K562 (cell line): ENCODE data around the gene RHOB. TPM values are rescaled to one million over a fixed set of nuclear protein-coding genes. Genes with fewer than 3 reads are reported as not detected.

ENCODE experiments used
- ATAC-seq: fragments of 200-7000 bp; cut with Tn5 transposase; 3 replicates; pipeline ENCODE4 v1.9.1; 2020; ENCODE audit warnings: moderate library complexity
- BruUV-seq: library from RNA; stranded (reverse); fragments of 400-500 nt; replicated peaks from 2 replicates; lab custom pipeline; 2021; lab: Mats Ljungman, UMichigan
- CTCF ChIA-PET: fragments of 300-600 bp; formaldehyde crosslinking; extraction: SDS; loops from one replicate; lab custom pipeline; 2021; ENCODE audit warnings: low intra/inter-chr PET ratio; lab: Yijun Ruan, JAX
- POLR2A ChIA-PET: fragments of 300-600, 350-650 bp; sonication (Branson Sonifier 250); formaldehyde crosslinking; extraction: SDS; loops from one replicate; lab custom pipeline; 2021; ENCODE audit warnings: antibody characterized with exemption, inconsistent platforms; lab: Yijun Ruan, JAX
- DNase-seq, 4 experiments: peaks; one replicate each; pipeline versions ENCODE4 v3.0.0 to v3.0.0-alpha.2; 2011 to 2018; ENCODE audit warnings: low spot score in 3 of 4, mixed read lengths in 3 of 4; ENCODE audit errors: extremely low read depth in 1 of 4
- FAIRE-seq: peaks from 2 replicates; lab custom pipeline; 2011; peaks lifted over from hg19 to GRCh38; lab: Jason Lieb, UNC
- H2AFZ ChIP-seq: 2 replicates; pipeline ENCODE4 v1.6.0; 2011; ENCODE audit warnings: low read depth, low read length, control low read depth, inconsistent platforms
- H3K27ac ChIP-seq: fragments of 200-600 bp; 3 replicates; pipeline ENCODE4 v1.8.0; 2011; ENCODE audit warnings: low read depth, mild to moderate bottlenecking, control low read depth, inconsistent platforms, low read length, moderate library complexity, mixed read lengths; ENCODE audit errors: extremely low read depth
- H3K27me3 ChIP-seq, 2 experiments: fragments of 300-600 bp in 1 of 2; 2 replicates in 1 of 2; 3 replicates in 1 of 2; pipeline versions ENCODE4 v1.6.0 to v1.8.0; 2011; ENCODE audit warnings: inconsistent platforms in 2 of 2, low read length in 2 of 2, mild to moderate bottlenecking in 1 of 2, mixed read lengths in 1 of 2, moderate library complexity in 1 of 2; ENCODE audit not compliant: control insufficient read depth in 2 of 2, insufficient read depth in 2 of 2
- H3K36me3 ChIP-seq: fragments of 300-600 bp; 3 replicates; pipeline ENCODE4 v1.8.0; 2011; ENCODE audit warnings: mild to moderate bottlenecking, low read length, inconsistent platforms; ENCODE audit not compliant: control insufficient read depth, insufficient read depth
- H3K4me1 ChIP-seq, 2 experiments: fragments of 200-600 bp in 1 of 2; replicated peaks in 1 of 2; 2 replicates in 1 of 2; 3 replicates in 1 of 2; pipeline versions ENCODE4 v1.5.1 to v1.8.0; 2011; ENCODE audit warnings: inconsistent platforms in 2 of 2, low read length in 2 of 2, mild to moderate bottlenecking in 1 of 2, mixed read lengths in 1 of 2, moderate library complexity in 1 of 2; ENCODE audit not compliant: control insufficient read depth in 2 of 2, insufficient read depth in 2 of 2
- H3K4me2 ChIP-seq: 2 replicates; pipeline ENCODE4 v1.6.1; 2011; ENCODE audit warnings: low read length, control low read depth, inconsistent platforms, mixed read lengths; ENCODE audit not compliant: insufficient read depth
- H3K4me3 ChIP-seq: fragments of 200-600 bp; sonication (generic), shearing (Covaris generic); 2 replicates; pipeline ENCODE4 v1.5.1; 2016; ENCODE audit warnings: control low read depth, inconsistent platforms
- H3K79me2 ChIP-seq: fragments of 200-600 bp; 3 replicates; pipeline ENCODE4 v1.8.0; 2011; ENCODE audit warnings: low read length, inconsistent platforms; ENCODE audit not compliant: control insufficient read depth, insufficient read depth
- H3K9ac ChIP-seq, 2 experiments: 2 replicates each; pipeline versions ENCODE4 v1.6.0 to v1.6.1; 2011; ENCODE audit warnings: low read depth in 2 of 2, low read length in 2 of 2, control low read depth in 1 of 2, inconsistent platforms in 1 of 2, mild to moderate bottlenecking in 1 of 2, mixed read lengths in 1 of 2; ENCODE audit not compliant: insufficient read depth in 1 of 2
- H3K9me1 ChIP-seq: one replicate; pipeline ENCODE4 v1.6.0; 2011; ENCODE audit warnings: inconsistent platforms, mild to moderate bottlenecking, low read length, moderate library complexity; ENCODE audit not compliant: control insufficient read depth, insufficient read depth
- H3K9me3 ChIP-seq: replicated peaks from 2 replicates; pipeline ENCODE4 v1.5.1; 2011; ENCODE audit warnings: low read depth, low read length, inconsistent platforms; ENCODE audit not compliant: control insufficient read depth, insufficient read depth
- H4K20me1 ChIP-seq: replicated peaks from 2 replicates; pipeline ENCODE4 v1.6.1; 2011; ENCODE audit warnings: low read length, inconsistent platforms, mixed read lengths; ENCODE audit not compliant: control insufficient read depth, insufficient read depth
- BCL6 ChIP-seq: fragments of 250-450 bp; sonication (Bioruptor Pico); IDR thresholded peaks from 2 replicates; pipeline ENCODE4 v1.4.0; 2020
- CBX1 ChIP-seq: sonication (generic); IDR thresholded peaks from 2 replicates; pipeline ENCODE4 v1.6.1; 2016; ENCODE audit warnings: antibody characterized with exemption, low read depth, mild to moderate bottlenecking
- ERF ChIP-seq: fragments of 450-650 bp; formaldehyde crosslinking; IDR thresholded peaks from 2 replicates; pipeline ENCODE4 v1.4.0; 2020; ENCODE audit warnings: mild to moderate bottlenecking, mixed read lengths
- MTA2 ChIP-seq: fragments of 450-650 bp; IDR thresholded peaks from 2 replicates; pipeline ENCODE4 v1.6.1; 2016; ENCODE audit warnings: low read depth
- SRSF9 ChIP-seq: fragments of 200-400 bp; formaldehyde crosslinking; IDR thresholded peaks from 2 replicates; pipeline ENCODE4 v1.6.1; 2017; ENCODE audit warnings: low read depth, low read length, borderline replicate concordance
- TAL1 ChIP-seq: fragments of 450-650 bp; IDR thresholded peaks from 2 replicates; pipeline ENCODE4 v1.6.1; 2016; ENCODE audit warnings: mild to moderate bottlenecking
- TFAM ChIP-seq: fragments of 250-450 bp; sonication (Bioruptor Pico); conservative IDR thresholded peaks from 2 replicates; pipeline ENCODE4 v1.5.0; 2021; ENCODE audit warnings: mild to moderate bottlenecking, moderate library complexity
- TGIF2 ChIP-seq: sonication (generic); formaldehyde crosslinking; IDR thresholded peaks from 2 replicates; pipeline ENCODE4 v1.8.1; 2022; ENCODE audit warnings: mild to moderate bottlenecking, missing genetic modification reagents, moderate library complexity
- WGBS: fragments of 100-300 bp; shearing (Covaris generic); methylation state at CpG from one replicate; pipeline ENCODE4 v1.1.6; 2016; ENCODE audit warnings: low coverage, mixed read lengths; ENCODE audit not compliant: insufficient coverage; ENCODE audit errors: missing lambda C conversion rate; 5-methylcytosine and 5-hydroxymethylcytosine counted together
- in situ Hi-C: fragments of 300-500 bp; cut with MboI; formaldehyde crosslinking; loops from 4 replicates; pipeline ENCODE4 v1.15.0; 2018; ENCODE audit warnings: inconsistent platforms, mixed read lengths
- intact Hi-C: fragments of 100-400 bp; cut with micrococcal nuclease; formaldehyde crosslinking; loops from 2 replicates; pipeline ENCODE4 v1.14.2; 2022
- polyA plus RNA-seq, 8 experiments: library from polyadenylated mRNA; depleted of rRNA in 4 of 8; stranded (reverse) in 5 of 8; unstranded in 3 of 8; fragments of >200 nt; fragmentation: Nextera tagmentation in 2 of 8; fragmentation: Illumina TruSeq in 1 of 8; extraction: Ambion mirVana in 2 of 8; extraction: Trizol in 1 of 8; gene quantifications; 2 replicates each; pipeline versions ENCODE4 v1.2.1 to v1.2.3, GENCODE V29; 2011 to 2014; ENCODE audit warnings: inconsistent platforms in 1 of 8, missing spikeins in 1 of 8
- total RNA-seq, 7 experiments: library from RNA; depleted of rRNA in 6 of 7; stranded (reverse); fragments of >200 nt in 6 of 7; fragmentation: Illumina TruSeq in 2 of 7; extraction: Trizol in 2 of 7; gene quantifications; 2 replicates each; pipeline versions ENCODE4 v1.2.1 to v1.2.3, GENCODE V29; 2011 to 2021; ENCODE audit warnings: low replicate concordance in 1 of 7
- TF ChIP-seq, protein P1 (sequence below), 3 experiments: fragments of 200-800 bp in 1 of 3; fragments of 250-450 bp in 1 of 3; fragments of 450-650 bp in 1 of 3; sonication (Bioruptor Pico) in 1 of 3; sonication (Bioruptor generic) in 1 of 3; formaldehyde crosslinking in 1 of 3; IDR thresholded peaks; 2 replicates each; pipeline versions ENCODE4 v1.6.1 to v1.8.0; 2016 to 2022; ENCODE audit warnings: mild to moderate bottlenecking in 2 of 3, missing genetic modification characterization in 2 of 3, missing compliant biosample characterization in 1 of 3, moderate library complexity in 1 of 3

RHOB gene
- total and polyA plus RNA-seq, 9 of the 15 experiments (the other 6 are each of a cell fraction or from before 2014, with no cell fraction given): 0.07 to 4.8 (median 1.1) TPM

DNA sequence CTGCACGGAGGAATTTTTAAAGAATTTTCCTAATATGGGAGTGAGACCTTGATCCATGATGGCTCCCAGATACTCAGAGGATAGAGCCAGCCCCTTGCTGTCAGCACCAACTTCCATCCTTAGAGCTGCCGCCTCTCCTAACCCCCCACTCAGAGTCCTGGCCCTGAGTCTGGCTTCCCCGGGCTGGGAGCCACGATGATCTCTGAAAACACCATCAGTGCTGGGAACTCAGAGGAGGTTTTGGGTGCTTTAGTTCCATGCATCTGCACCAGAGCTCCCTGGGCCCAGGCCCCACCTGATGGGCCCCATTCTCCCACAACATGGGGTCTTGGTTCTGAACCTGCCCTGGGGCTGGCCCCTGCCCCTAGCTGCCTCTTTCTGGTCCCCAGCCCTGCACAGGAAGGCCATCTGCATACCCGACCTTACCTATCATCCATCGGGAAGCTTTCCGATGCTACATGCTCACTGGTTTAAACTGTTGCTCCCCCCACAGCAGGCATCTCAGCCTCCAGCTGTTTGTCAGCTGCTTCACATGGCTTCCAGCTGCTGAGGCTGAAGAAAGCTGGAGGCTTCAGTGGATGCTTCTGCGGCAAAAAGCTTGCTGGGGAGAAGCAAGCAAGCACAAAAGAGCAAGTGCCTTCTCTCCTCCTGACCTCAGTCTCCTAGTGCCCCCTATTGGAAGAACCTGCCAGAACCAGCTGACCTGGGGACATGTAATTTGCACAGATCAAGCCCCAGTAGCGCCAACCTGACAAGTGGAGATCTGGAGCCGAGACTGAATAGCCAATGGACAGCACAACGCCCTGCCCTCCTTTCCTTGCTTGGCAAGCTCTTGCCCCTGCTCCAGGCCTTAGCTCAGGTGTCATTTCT is 24.2 kb upstream of the RHOB start (continued):
- TF ChIP-seq CBX1: no peak
- TF ChIP-seq TFAM: no peak

GRCh38 chr2:20423359-20423758 is 23.5 kb upstream of the RHOB start:
- POLR2A ChIA-PET: interaction anchor here (0.6 to 0.9 kb wide), 2 partner anchors 13 to 154 kb away, joined by 3 to 4 read pairs; no protein-coding TSS in a partner anchor
- no peaks in the 10 kb centered on the region for H3K9me1 ChIP-seq
- CTCF ChIA-PET: no interaction called here
- TF ChIP-seq MTA2 (no peak), ERF (CRISPR knock-in tag) (no peak), BCL6 (CRISPR knock-in tag) (no peak), SRSF9 (no peak), TGIF2 (CRISPR knock-in tag) (no peak), TAL1 (no peak)
- TF ChIP-seq, protein P1, sequence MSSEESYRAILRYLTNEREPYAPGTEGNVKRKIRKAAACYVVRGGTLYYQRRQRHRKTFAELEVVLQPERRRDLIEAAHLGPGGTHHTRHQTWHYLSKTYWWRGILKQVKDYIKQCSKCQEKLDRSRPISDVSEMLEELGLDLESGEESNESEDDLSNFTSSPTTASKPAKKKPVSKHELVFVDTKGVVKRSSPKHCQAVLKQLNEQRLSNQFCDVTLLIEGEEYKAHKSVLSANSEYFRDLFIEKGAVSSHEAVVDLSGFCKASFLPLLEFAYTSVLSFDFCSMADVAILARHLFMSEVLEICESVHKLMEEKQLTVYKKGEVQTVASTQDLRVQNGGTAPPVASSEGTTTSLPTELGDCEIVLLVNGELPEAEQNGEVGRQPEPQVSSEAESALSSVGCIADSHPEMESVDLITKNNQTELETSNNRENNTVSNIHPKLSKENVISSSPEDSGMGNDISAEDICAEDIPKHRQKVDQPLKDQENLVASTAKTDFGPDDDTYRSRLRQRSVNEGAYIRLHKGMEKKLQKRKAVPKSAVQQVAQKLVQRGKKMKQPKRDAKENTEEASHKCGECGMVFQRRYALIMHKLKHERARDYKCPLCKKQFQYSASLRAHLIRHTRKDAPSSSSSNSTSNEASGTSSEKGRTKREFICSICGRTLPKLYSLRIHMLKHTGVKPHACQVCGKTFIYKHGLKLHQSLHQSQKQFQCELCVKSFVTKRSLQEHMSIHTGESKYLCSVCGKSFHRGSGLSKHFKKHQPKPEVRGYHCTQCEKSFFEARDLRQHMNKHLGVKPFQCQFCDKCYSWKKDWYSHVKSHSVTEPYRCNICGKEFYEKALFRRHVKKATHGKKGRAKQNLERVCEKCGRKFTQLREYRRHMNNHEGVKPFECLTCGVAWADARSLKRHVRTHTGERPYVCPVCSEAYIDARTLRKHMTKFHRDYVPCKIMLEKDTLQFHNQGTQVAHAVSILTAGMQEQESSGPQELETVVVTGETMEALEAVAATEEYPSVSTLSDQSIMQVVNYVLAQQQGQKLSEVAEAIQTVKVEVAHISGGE (CRISPR knock-in tag; IDR thresholded peaks at IDR 0.05): no peak
- 29% methylated on average over 6 of the region's 6 CpGs for WGBS
- H3K27ac ChIP-seq: no peak overlapping the region
- no peak overlapping the region for H3K4me2 ChIP-seq
- H3K9me3 ChIP-seq: no peaks in the 10 kb centered on the region
- no peaks in the 10 kb centered on the region for H3K36me3 ChIP-seq
- peaks cover 0 to 18% of the 10 kb centered on the region in 2 experiments; a peak in 2 of 5 replicates for H3K27me3 ChIP-seq
- in situ Hi-C loops (no loop called here), intact Hi-C loops (loop anchor here (5.0 to 10.0 kb wide), 2 partner anchors 181 to 319 kb away; no protein-coding TSS in a partner anchor)
- no peak overlapping the region for H3K9ac ChIP-seq
- no TSS peak for BruUV-seq
- DNase-seq (no peak), ATAC-seq (no peak), FAIRE-seq (no peak)
- no peak overlapping the region for H3K4me3 ChIP-seq
- peaks cover 6 to 12% of the 10 kb centered on the region in 2 experiments for H3K4me1 ChIP-seq
- no peaks in the 10 kb centered on the region for H4K20me1 ChIP-seq
- peak overlapping the region; percentile 35; the same call in 1 of the 2 replicates for H2AFZ ChIP-seq
- no peaks in the 10 kb centered on the region for H3K79me2 ChIP-seq
